SU-DHL-6 (cell line): ENCODE measurements around the gene CDKAL1.

ENCODE experiments used
- CTCF ChIP-seq: fragments of 200-600 bp; sonication (generic); IDR thresholded peaks from one replicate; pipeline ENCODE4 v1.5.1; 2017; ENCODE audit warnings: antibody characterized with exemption, mild to moderate bottlenecking, low read length, moderate library complexity; ENCODE audit not compliant: insufficient read depth, poor library complexity, severe bottlenecking
- EZH2phosphoT487 ChIP-seq: fragments of 200-600 bp; sonication (generic), shearing (Covaris generic); conservative IDR thresholded peaks from 2 replicates; pipeline ENCODE4 v1.6.1; 2018; ENCODE audit warnings: mild to moderate bottlenecking, antibody characterized with exemption, low read length, moderate library complexity, mixed read lengths

GRCh38 chr6:21171801-21172200, 637.5 kb downstream of the CDKAL1 start:
- TF ChIP-seq CTCF (no peak), EZH2phosphoT487 (no peak)
